GM18511 (cell line): ENCODE data around the gene PHACTR1.
A peak's percentile ranks its signal among the peaks of the same experiment; 100 is the strongest.

Source experiments
- ATAC-seq: cut with Tn5 transposase; IDR thresholded peaks from one replicate; pipeline ENCODE4 v1.9.1; 2021; ENCODE audit warnings: mild to moderate bottlenecking, moderate library complexity; ENCODE audit not compliant: unreplicated experiment

PHACTR1 gene

DNA sequence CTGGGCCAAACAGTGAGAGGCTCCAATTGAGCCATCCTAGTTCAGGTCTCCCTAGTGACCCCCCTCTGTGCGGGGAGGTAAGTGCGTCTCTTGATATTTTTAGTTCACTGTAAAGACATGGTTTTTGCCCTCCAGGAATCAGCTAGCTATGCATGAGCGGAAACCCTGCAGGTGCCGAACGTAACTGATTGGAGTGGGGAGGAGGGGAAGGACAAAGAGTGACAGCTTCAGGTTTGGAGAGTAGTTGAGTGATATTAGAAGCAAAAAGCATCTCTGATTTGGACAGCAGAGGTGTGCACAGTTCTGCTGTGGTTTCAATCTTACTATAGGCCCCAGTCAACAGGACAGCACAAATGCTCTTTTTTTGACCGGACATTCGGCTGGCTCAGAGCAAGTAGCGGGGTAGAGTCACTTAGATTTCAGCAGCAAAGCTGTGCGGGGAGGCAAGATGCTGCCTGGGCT, 580.0 kb downstream of the PHACTR1 start:
- ATAC-seq = no peak

DNA sequence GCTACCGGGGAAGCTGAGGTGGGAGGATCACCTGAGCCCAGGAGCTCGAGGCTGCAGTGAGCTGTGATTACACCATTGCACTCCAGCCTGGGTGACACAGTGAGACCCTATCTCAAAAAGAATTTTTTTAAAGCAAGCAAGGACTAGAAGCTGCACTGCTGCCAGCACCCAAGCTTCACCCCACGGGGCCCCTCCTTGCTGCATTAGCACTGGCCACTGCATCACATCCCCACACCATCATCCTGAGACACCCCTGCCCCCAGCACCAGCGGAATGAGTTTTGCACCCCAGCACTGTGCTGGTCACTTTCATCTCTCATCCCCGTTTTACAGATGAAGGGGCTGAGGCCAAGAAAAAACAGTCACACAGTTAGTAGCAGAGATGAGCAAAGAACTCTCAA, 580.8 kb downstream of the PHACTR1 start:
- ATAC-seq = no peak

DNA sequence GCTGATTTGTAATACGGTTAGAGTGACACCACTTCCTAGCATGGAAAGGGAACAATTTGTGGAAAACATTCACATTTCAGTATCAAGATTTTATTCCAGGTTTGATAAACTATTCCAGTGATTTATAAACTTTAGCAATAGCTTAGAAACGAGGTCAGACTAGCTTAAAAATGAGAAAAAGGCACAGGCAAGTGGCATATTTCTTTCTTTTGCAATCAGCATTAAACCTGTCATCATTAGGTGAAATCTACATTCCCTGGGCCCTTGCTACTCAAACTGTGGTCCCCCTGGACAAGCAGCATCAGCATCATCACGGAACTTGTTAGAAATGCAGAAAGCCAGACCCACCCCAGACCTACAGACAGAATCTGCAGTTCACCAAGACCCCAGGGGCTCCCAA, 581.9 kb downstream of the PHACTR1 start:
- no peak for ATAC-seq

DNA sequence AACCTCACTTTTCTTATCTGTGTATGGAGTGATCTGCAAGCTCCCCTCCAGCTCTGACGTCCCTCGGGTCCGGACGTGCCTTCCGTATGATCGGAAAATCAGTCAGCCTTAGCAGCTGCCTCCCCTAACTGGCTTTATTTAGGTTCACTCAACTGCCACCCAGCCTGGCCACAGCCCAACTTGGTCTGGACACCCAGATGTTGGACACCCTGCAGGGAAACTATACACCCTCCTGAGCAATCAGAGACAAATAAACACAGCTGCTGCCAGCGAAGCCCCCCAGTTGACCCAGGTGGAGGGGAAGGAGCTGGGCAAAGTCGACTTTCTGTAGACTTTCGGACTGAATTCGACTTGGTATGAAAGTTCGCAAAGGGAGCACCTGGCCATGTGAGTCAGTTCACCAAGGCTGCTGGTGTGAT, 582.8 kb downstream of the PHACTR1 start:
- ATAC-seq = no peak

DNA sequence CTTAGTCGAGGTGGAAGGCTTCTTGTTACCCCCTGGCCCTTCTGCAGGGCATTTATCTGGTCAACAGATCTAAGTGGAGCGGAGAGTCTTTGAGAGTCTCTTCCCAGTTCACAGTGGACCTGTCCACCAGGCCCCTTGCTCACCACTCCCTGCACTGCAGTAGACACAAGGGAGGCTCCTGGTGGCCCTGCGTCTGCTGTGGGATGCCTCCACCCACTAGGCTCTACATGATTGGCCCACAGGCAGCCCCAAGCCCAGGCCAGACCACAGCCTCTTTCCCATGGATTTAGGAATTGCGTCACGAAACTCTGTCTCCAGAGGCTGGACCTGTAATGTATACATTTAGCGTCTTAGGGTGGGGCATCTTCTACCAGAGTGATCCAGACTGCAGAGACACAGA, 583.4 kb downstream of the PHACTR1 start:
- no peak for ATAC-seq

DNA sequence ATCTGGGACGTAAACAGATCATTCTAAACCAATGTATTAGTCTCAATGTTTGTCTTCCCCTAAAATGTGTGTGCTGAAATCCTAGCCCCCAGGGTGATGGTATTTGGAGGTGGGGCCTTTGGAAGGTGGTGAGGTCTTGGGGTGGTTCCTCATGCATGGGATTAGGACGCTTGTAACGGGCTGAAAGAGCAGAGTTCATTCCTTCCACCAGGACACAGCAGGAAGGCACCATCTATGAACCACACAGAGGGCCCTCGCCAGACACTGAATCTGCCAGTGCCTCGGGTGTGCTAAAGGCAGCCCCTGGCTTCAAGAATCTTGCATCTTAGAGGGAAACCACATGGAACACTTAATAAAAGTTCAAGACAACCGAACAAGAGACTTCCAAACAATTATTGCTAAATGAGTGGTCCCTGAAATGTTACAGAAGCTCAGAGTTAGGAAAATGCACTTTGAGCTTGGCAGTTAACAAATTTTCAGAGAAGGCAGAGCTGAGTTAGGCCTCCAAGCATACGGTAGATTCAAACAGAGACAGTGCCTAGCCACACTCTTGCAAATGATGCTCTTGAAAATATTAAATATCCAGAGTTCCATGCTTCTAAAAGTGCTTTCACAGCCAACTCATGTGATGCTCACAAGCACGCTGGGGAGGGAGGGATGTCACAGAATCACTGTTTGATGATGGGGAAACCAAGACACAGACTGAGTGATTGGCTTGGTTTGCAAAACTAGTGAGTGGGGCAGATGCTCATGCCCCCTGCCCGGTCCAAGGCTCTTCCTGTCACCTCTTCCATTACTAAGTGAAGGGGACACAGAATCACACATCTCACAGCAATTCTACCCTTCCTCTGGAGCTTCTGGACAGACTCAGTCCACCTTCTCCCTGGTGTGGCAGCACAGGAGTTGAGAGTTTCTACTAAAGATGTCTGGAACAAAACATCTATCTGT, 584.4 kb downstream of the PHACTR1 start:
- no peak for ATAC-seq

DNA sequence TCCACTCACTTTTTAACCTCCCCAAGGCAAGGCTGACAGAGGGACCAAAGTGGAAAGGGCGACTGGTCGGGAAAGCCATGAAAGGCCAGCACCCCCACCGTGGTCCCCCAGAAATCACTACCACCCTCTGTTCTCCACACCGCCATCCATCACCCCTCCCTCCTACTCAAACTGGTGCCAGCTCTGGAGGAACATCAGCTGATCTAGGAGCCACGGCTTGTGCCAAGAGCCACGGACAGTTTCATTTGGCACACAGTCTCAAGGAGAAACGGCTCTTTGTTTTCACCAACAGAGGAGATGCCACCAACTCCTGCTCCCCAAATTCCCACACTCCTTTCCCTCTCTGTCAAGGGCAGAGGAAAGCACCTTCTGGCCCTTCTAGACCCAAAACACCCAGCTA, 585.7 kb downstream of the PHACTR1 start:
- ATAC-seq = no peak

DNA sequence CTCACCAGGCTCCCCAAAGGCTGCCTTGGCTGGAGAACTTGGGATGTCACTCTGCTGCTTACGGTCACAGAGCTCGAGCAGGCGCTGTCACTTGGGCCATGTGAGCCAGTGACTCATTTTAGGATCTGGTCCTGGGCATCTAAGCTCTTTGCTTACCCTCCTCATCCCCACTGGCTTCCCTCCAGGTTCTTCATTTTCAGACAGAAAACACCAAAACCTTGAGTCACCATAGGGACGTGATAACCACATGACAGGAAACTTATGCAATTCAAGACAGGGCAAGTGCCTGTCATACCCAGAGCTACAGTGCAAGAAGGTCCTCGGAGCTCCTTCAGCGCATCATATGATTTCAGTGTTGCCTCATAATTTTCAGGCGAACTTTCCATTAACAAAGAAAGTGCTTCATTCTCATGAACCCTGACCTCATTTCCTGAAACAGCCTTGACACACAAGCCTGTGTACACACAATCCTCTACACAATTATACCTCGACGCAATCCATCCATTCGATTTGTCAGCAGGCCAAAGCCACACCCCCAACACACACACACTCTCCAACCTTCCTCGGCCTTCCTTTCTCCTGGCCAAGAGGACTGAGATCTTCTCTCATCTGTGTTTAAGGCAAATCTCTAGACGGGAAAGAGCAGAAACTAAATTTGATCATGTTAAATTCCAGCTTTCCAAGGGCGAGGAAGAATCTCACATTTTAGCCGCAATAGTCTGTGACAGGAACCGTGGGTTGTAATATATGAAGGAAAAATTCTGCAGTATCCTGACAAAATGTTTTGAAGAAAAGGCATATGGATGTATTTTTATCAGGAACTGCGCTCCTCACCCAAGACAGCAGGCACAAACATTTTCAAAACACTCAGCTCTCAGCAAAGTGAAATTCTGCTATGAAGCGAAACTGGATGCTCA, 586.4 kb downstream of the PHACTR1 start:
- peak; percentile 78 for ATAC-seq

DNA sequence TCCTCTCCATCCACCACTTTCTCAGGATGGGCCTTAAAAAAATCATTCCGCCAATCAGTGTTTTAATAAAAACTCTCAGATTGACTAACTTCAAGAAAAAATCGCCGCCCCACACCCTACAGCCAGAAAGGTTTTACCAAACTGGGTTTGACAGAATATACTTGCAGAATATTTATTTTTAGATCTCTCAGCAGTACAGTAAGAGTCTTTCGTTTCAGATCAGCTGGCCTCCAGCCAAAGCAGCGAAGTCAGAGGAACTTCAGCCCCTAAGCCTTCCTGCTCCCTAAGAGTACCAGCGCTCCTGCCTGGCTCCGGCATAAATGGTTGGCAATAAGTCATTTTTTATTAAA, 587.1 kb downstream of the PHACTR1 start:
- ATAC-seq = peak; percentile 52

DNA sequence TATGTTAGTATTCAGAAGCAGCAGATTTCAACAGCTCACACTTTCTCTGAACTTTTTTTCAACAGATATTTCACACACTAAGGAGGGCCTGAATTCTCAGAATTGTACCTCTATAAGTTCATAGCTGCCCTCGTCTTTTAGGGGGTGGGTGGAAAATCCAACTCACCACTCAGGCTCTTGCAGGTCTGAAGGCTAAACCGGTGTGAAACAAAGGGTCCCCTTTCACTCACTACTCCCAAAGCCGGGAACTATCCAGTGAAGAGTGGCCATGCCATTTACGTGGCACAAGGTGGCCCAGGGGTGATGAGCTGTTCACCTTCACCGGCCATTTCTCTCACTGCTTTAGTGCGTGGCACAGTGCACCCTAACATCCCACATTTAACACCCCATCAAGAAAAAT, 587.5 kb downstream of the PHACTR1 start:
- ATAC-seq = no peak

DNA sequence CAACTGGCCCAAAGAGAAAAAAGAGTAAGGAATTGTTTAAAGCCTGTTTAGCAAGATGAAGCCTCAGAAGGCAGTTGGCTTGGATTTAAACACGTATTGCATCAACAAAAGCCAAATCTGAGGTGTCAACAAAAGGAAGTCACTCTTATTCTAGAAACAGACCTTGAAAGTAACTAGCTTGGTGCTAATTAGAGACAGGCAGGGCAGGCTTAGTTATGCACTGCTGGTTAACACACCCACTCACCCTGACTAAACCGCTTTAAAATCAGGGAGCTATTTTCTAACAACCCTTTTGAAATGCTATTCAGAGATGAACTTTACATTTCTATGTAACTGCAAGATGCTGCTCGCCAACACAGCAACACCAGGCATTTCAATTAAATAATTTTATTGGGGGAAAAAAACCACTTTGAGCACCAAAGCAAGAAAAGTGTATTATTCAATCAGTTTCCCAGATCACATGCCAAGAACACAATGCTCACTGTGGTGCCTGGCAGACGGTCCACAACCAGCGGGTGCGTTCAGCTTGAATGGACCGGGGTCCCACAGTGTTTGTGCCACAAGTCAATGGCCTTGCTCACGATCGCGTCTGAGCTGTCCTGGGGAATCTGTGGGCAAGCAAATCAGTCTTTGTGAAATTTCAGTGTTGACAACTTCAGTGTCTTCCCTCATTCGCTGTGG, 588.2 kb downstream of the PHACTR1 start:
- peak; percentile 47 for ATAC-seq

DNA sequence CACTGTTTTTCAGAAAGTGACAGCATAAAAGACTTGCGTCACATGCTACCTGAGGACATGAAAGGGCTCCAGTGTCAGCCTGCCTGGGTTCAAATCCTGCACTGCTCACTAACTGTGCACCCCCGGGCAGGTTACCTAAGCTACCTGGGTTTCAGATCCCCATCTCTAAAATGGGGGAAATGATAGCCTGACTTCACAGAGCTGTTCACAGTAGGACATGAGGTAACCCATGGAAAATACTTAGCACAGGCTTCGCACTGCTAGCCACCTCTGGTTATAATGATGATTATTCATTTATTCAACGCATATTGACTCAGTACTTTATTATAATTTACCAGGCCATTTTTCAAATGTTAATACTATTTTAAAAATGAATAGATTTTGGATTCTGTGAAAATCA, 588.7 kb downstream of the PHACTR1 start:
- ATAC-seq = no peak

DNA sequence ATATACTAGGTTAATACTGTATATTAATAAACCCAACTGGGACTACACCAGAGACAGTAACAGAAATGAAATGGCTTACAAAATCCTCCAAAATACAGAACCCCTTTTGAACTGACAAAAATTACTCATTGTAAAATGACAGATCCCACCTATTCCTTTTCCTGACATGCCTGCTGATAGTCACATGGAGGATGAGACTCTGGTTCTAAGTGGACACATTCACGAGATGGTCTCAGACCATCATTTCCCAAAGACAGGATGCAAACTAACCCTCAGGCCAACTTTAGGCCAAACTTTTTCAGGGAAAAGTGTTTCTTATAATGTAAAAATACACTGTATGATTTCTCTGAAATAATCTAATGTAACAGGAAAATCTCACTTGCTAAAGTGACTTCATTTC, 589.2 kb downstream of the PHACTR1 start:
- no peak for ATAC-seq

DNA sequence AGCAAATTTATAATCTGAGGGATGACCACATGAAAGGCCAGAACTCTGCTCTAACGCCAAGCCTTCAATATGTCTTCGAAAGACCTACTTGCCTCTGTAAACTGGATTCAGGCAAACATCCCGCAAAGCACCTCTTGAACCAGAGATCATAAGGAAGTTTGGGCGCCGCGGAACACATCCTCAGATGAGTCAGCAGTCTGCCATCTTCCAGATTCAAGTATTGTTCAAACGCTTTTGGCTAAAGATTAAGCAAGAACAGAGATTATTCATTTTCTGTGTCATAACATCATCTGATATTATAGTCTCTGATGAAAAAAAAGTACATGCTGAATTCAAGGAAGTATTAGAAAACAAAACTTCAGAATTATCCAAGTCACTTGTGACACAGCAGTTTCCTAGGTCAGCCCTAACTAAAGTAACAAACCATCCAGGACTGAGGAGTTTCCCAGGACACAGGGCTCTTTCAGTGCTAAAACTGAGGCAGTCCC, 591.0 kb downstream of the PHACTR1 start:
- ATAC-seq = no peak

DNA sequence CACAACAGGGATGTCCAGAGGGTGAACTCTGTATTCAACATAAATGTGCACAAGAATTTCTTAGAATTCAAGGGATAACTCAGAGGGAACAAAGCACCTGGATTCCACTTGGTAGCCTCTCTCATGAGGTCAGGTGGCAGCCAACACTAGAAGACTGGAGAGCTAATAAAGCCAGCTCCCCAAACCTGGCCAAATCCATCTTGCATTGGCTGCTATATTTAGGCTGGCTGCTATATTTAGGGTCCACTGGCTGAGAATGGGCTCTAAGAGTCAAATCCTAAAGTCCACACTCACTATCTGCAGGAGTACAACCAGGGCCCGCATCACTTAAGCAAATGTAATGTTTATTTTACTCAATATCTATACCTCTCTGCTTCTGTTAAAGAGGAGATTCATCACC, 591.8 kb downstream of the PHACTR1 start:
- ATAC-seq = no peak

DNA sequence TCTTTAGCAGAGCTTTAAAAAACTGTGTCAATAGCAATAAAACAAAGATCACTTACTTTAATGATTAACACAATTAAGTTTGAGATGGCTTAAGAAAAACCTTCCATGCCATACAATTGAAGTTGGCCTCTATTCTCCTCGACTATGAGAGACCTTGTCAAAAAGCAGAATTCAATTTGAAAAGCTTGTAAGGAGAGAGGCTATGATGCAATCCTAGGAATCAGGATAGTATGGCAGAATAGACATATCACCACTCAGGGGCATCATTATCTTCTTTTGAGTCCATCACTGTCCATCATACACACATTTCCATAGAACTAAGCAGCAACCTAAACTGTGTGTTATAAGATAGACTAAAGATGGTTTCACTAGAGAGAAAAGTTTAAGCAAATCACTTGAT, 594.6 kb downstream of the PHACTR1 start:
- no peak for ATAC-seq

DNA sequence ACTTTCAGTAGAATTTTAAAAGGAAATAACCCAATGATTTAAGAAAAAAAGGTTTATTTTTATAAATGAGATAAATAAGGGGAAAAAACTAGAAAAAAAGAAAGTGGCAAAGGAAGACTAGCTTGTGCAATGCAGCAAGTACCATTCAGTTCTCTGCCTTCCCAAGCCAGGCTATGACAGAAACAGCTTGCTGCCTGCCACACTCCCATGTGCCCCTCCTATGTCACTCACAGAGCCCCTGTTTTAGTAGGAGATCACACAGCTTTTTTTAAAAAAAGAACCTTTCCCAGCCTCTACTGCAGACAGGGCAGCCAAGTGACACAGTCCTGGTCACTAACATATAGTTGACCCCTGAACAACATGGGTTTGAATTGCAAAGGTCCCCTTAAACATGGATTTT, 598.2 kb downstream of the PHACTR1 start:
- no peak for ATAC-seq

DNA sequence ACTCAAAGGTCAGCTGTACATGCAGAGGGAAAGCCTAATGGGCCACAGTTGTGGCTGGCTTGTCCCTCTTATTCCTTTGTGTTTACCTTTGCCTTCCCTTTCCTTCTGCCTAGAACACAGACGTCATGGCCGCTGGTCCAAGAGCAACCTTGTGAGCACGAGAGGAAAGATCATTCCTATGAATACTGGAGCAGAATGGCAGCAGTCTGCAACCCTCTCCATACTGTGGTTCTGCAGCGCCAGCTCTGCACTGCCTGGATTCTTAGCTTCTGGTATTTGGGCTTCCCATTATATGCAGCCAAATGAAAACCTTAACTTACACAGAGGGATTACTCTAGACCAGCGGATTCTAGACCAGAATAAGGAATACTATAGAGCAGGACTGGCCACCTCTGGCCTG, 599.3 kb downstream of the PHACTR1 start:
- ATAC-seq = no peak

DNA sequence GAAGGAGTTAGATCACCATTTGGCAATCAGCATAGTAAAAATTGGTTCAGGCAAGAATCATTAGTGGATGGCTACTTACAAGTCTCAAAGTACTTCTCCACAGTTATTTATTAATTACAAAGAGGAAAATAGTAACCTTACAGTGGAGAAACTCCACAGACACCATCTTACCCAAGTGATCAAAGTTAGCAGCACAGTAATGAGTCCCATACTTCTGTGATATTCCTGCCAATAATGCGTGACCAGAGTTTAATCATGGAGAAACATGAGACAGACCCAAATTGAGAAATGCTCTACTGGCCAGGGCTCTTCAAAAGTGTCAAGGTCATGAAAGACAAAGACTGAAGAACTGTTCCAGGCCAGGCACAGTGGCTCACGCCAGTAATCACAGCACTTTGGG, 602.3 kb downstream of the PHACTR1 start:
- no peak for ATAC-seq

DNA sequence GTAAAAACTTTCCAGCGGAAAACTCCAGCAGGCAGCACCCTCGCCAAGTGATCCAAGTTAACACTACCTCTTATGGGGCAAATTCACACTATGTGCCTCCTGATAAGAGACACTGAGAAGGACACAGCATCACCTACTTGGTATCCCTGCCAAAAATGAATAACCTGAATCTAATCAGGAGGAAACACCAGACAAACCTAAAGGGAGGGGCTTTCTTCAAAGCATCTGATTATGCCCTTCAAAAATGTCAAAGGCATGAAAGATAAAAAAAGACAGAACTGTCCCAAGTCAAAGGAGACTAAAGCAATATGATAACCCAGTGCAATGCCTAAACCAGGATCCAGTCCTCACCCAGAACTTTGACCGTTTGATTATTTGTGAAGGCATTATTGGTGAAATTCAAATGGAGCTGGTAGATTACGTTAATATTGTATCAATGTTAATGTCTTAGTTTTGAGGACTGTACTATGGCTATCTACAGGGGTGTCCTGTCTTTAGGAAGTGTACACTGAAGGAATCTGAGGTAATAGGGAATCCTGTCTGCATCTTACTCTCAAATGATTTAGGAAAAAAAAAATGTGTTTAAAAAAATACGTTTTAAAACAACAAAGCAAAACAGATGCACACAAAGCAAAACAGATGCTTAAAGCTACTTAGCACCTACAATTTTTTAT, 603.5 kb downstream of the PHACTR1 start:
- ATAC-seq = no peak
